WTC11 (cell line): ENCODE measurements around the gene POLA1. TPM values are rescaled to one million over a fixed set of nuclear protein-coding genes. Genes with fewer than 3 reads are reported as not detected.

Experiments
- ATAC-seq: fragments of 200-7000 bp; cut with Tn5 transposase; 2 replicates; pipeline ENCODE4 v1.10.0; 2021; ENCODE audit warnings: mild to moderate bottlenecking, moderate library complexity
- CTCF ChIA-PET: fragments of 300-600 bp; sonication (Branson Sonifier 250); formaldehyde crosslinking; loops from one replicate; lab custom pipeline; 2021; ENCODE audit warnings: antibody characterized with exemption; lab: Charles Lee
- POLR2A ChIA-PET: fragments of 350-600 bp; sonication (Branson Sonifier 250); formaldehyde crosslinking; loops from one replicate; lab custom pipeline; 2021; ENCODE audit warnings: antibody characterized with exemption; lab: Charles Lee
- DNase-seq: peaks from one replicate; pipeline ENCODE4 v3.0.0; 2021; ENCODE audit warnings: low spot score
- H3K27ac Mint-ChIP-seq: 2 replicates; pipeline ENCODE4 v1.8.0; 2021; ENCODE audit warnings: mixed read lengths
- H3K27me3 Mint-ChIP-seq: 2 replicates; pipeline ENCODE4 v1.8.0; 2021; ENCODE audit warnings: low read depth, mild to moderate bottlenecking, moderate library complexity, mixed read lengths
- H3K36me3 Mint-ChIP-seq: 2 replicates; pipeline ENCODE4 v1.8.0; 2021; ENCODE audit warnings: mixed read lengths
- H3K4me1 Mint-ChIP-seq: 2 replicates; pipeline ENCODE4 v1.8.0; 2022; ENCODE audit warnings: mixed read lengths
- H3K4me3 Mint-ChIP-seq: 2 replicates; pipeline ENCODE4 v1.8.0; 2021; ENCODE audit warnings: mild to moderate bottlenecking, moderate library complexity, mixed read lengths
- H3K9me3 Mint-ChIP-seq: 2 replicates; pipeline ENCODE4 v1.8.0; 2021; ENCODE audit warnings: mixed read lengths
- CREM ChIP-seq: sonication (generic); formaldehyde crosslinking; IDR thresholded peaks from 2 replicates; pipeline ENCODE4 v1.8.1; 2022; ENCODE audit warnings: mild to moderate bottlenecking, missing genetic modification reagents, moderate library complexity
- ELF4 ChIP-seq: sonication (generic); formaldehyde crosslinking; IDR thresholded peaks from 2 replicates; pipeline ENCODE4 v1.8.1; 2022; ENCODE audit warnings: low read depth, mild to moderate bottlenecking, moderate library complexity, missing genetic modification reagents
- ESRRA ChIP-seq: sonication (generic); formaldehyde crosslinking; IDR thresholded peaks from 2 replicates; pipeline ENCODE4 v1.8.1; 2022; ENCODE audit warnings: mild to moderate bottlenecking, missing genetic modification reagents, borderline replicate concordance
- HMGXB4 ChIP-seq: sonication (generic); formaldehyde crosslinking; IDR thresholded peaks from 2 replicates; pipeline ENCODE4 v1.8.1; 2023; ENCODE audit warnings: mild to moderate bottlenecking, moderate library complexity, missing genetic modification reagents
- IRF2 ChIP-seq: sonication (generic); formaldehyde crosslinking; IDR thresholded peaks from 2 replicates; pipeline ENCODE4 v1.8.0; 2022; ENCODE audit warnings: low read depth, missing genetic modification reagents, borderline replicate concordance
- MYBL2 ChIP-seq: sonication (generic); formaldehyde crosslinking; IDR thresholded peaks from 2 replicates; pipeline ENCODE4 v1.8.1; 2023; ENCODE audit warnings: mild to moderate bottlenecking, moderate library complexity, missing genetic modification reagents
- NR2C2 ChIP-seq: sonication (generic); formaldehyde crosslinking; IDR thresholded peaks from 2 replicates; pipeline ENCODE4 v1.8.0; 2022; ENCODE audit warnings: mild to moderate bottlenecking, missing genetic modification reagents
- PRDM15 ChIP-seq: sonication (generic); formaldehyde crosslinking; IDR thresholded peaks from 2 replicates; pipeline ENCODE4 v1.8.0; 2022; ENCODE audit warnings: missing genetic modification reagents
- RELA ChIP-seq: sonication (generic); formaldehyde crosslinking; IDR thresholded peaks from 2 replicates; pipeline ENCODE4 v1.8.1; 2022; ENCODE audit warnings: missing genetic modification reagents, mild to moderate bottlenecking, borderline replicate concordance
- SMAD3 ChIP-seq: sonication (generic); formaldehyde crosslinking; IDR thresholded peaks from 2 replicates; pipeline ENCODE4 v1.8.0; 2022; ENCODE audit warnings: missing genetic modification reagents, mild to moderate bottlenecking, borderline replicate concordance
- TP53 ChIP-seq: sonication (generic); formaldehyde crosslinking; IDR thresholded peaks from 2 replicates; pipeline ENCODE4 v1.8.1; 2023; ENCODE audit warnings: mild to moderate bottlenecking, missing genetic modification reagents
- ZNF396 ChIP-seq: fragments of 250-450 bp; sonication (Bioruptor Pico); IDR thresholded peaks from 2 replicates; pipeline ENCODE4 v1.8.0; 2021; ENCODE audit warnings: mild to moderate bottlenecking, moderate library complexity, borderline replicate concordance
- ZNF416 ChIP-seq: fragments of 250-450 bp; sonication (Bioruptor Pico); IDR thresholded peaks from 2 replicates; pipeline ENCODE4 v1.9.0; 2021; ENCODE audit warnings: mild to moderate bottlenecking, inconsistent platforms
- ZNF423 ChIP-seq: fragments of 250-450 bp; sonication (Bioruptor Pico); IDR thresholded peaks from 2 replicates; pipeline ENCODE4 v2.1.2; 2022; ENCODE audit warnings: mild to moderate bottlenecking, moderate library complexity
- ZNF512 ChIP-seq: sonication (generic); formaldehyde crosslinking; IDR thresholded peaks from 2 replicates; pipeline ENCODE4 v1.8.1; 2022; ENCODE audit warnings: missing genetic modification reagents, borderline replicate concordance
- total RNA-seq: library from RNA; stranded (reverse); gene quantifications from 3 replicates; pipeline ENCODE4 v1.2.3, GENCODE V29; 2021
- TF ChIP-seq, protein P1 (sequence below): sonication (generic); formaldehyde crosslinking; IDR thresholded peaks from 2 replicates; pipeline ENCODE4 v1.8.1; 2022; ENCODE audit warnings: low read depth, missing genetic modification reagents, borderline replicate concordance
- TF ChIP-seq, protein P2 (sequence below): fragments of 250-450 bp; sonication (Bioruptor Pico); IDR thresholded peaks from 2 replicates; pipeline ENCODE4 v1.9.0; 2021; ENCODE audit warnings: mild to moderate bottlenecking, borderline replicate concordance
- TF ChIP-seq, protein P3 (sequence below): fragments of 250-450 bp; sonication (Bioruptor Pico); IDR thresholded peaks from 2 replicates; pipeline ENCODE4 v1.9.0; 2021; ENCODE audit warnings: mild to moderate bottlenecking

Gene POLA1
- total RNA-seq, 1 experiment from 2014 or later, result 29.9 TPM

GRCh38 chrX:24985120-24985519 lies 291.4 kb downstream of the POLA1 start (continued):
- TF ChIP-seq, protein P1, sequence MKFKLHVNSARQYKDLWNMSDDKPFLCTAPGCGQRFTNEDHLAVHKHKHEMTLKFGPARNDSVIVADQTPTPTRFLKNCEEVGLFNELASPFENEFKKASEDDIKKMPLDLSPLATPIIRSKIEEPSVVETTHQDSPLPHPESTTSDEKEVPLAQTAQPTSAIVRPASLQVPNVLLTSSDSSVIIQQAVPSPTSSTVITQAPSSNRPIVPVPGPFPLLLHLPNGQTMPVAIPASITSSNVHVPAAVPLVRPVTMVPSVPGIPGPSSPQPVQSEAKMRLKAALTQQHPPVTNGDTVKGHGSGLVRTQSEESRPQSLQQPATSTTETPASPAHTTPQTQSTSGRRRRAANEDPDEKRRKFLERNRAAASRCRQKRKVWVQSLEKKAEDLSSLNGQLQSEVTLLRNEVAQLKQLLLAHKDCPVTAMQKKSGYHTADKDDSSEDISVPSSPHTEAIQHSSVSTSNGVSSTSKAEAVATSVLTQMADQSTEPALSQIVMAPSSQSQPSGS (CRISPR knock-in tag), result no peak

- ChIA-PET POLR2A (no interaction called here), CTCF (no interaction called here)
- Mint-ChIP-seq H3K36me3 (no peaks in the 10 kb centered on the region), H3K4me3 (no peak overlapping the region), H3K4me1 (peaks cover 21% of the 10 kb centered on the region), H3K27ac (no peak overlapping the region), H3K27me3 (no peaks in the 10 kb centered on the region), H3K9me3 (no peaks in the 10 kb centered on the region)
- DNase-seq (no peak), ATAC-seq (no peak)
- TF ChIP-seq, protein P1 (CRISPR knock-in tag), result no peak
- TF ChIP-seq NR2C2 (CRISPR knock-in tag) (no peak), IRF2 (CRISPR knock-in tag) (no peak), MYBL2 (no peak)
Observed at GRCh38 chrX:24987731-24988130, 294.0 kb downstream of the POLA1 start.

GRCh38 chrX:24988314-24988713 lies 294.6 kb downstream of the POLA1 start:
- CTCF ChIA-PET, result no interaction called here
- no peak for DNase-seq
- POLR2A ChIA-PET, result no interaction called here
- H3K36me3 Mint-ChIP-seq, result no peaks in the 10 kb centered on the region
- H3K27ac Mint-ChIP-seq, result no peak overlapping the region
- ATAC-seq, result no peak
- no peak overlapping the region for H3K4me3 Mint-ChIP-seq
- peaks cover 23% of the 10 kb centered on the region for H3K4me1 Mint-ChIP-seq
- H3K9me3 Mint-ChIP-seq, result no peaks in the 10 kb centered on the region
- no peaks in the 10 kb centered on the region for H3K27me3 Mint-ChIP-seq
- TF ChIP-seq TP53 (CRISPR knock-in tag), result no peak
- no peak for TF ChIP-seq HMGXB4 (CRISPR knock-in tag)
- no peak for TF ChIP-seq NR2C2 (CRISPR knock-in tag)
- no peak for TF ChIP-seq ZNF396 (CRISPR knock-in tag)
- TF ChIP-seq, protein P2, sequence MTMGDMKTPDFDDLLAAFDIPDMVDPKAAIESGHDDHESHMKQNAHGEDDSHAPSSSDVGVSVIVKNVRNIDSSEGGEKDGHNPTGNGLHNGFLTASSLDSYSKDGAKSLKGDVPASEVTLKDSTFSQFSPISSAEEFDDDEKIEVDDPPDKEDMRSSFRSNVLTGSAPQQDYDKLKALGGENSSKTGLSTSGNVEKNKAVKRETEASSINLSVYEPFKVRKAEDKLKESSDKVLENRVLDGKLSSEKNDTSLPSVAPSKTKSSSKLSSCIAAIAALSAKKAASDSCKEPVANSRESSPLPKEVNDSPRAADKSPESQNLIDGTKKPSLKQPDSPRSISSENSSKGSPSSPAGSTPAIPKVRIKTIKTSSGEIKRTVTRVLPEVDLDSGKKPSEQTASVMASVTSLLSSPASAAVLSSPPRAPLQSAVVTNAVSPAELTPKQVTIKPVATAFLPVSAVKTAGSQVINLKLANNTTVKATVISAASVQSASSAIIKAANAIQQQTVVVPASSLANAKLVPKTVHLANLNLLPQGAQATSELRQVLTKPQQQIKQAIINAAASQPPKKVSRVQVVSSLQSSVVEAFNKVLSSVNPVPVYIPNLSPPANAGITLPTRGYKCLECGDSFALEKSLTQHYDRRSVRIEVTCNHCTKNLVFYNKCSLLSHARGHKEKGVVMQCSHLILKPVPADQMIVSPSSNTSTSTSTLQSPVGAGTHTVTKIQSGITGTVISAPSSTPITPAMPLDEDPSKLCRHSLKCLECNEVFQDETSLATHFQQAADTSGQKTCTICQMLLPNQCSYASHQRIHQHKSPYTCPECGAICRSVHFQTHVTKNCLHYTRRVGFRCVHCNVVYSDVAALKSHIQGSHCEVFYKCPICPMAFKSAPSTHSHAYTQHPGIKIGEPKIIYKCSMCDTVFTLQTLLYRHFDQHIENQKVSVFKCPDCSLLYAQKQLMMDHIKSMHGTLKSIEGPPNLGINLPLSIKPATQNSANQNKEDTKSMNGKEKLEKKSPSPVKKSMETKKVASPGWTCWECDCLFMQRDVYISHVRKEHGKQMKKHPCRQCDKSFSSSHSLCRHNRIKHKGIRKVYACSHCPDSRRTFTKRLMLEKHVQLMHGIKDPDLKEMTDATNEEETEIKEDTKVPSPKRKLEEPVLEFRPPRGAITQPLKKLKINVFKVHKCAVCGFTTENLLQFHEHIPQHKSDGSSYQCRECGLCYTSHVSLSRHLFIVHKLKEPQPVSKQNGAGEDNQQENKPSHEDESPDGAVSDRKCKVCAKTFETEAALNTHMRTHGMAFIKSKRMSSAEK (CRISPR knock-in tag), result no peak
- TF ChIP-seq CREM (CRISPR knock-in tag), result no peak
- TF ChIP-seq SMAD3 (CRISPR knock-in tag), result no peak
- TF ChIP-seq ESRRA (CRISPR knock-in tag), result no peak
- no peak for TF ChIP-seq ZNF512
- TF ChIP-seq ZNF416 (CRISPR knock-in tag), result no peak
- no peak for TF ChIP-seq ELF4 (CRISPR knock-in tag)
- TF ChIP-seq RELA, result no peak
- no peak for TF ChIP-seq ZNF423
- TF ChIP-seq, protein P3, sequence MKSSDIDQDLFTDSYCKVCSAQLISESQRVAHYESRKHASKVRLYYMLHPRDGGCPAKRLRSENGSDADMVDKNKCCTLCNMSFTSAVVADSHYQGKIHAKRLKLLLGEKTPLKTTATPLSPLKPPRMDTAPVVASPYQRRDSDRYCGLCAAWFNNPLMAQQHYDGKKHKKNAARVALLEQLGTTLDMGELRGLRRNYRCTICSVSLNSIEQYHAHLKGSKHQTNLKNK (CRISPR knock-in tag), result no peak
- no peak for TF ChIP-seq PRDM15 (CRISPR knock-in tag)
